Measurements from ENCODE around the gene RFX2. TPM values are rescaled to one million over a fixed set of nuclear protein-coding genes. Genes with fewer than 3 reads are reported as not detected.

The RFX2 gene
- total RNA-seq, 1 donor from 2014 or later = 3.2 TPM

GRCh38 chr19:6056282-6056741 is 54.0 kb downstream of the RFX2 start:
- peak overlapping the region; percentile 49 for H2AFZ ChIP-seq (ENCODE audit: low read depth, low read length)
- peak overlapping the region; percentile 73 for H3K4me2 ChIP-seq (ENCODE audit: low read length)
- peak overlapping the region; percentile 72 for H3K9ac ChIP-seq (ENCODE audit: low read length)
- Mint-ChIP-seq H3K36me3 (ENCODE audit: low read depth, unreplicated experiment) (peaks cover 3% of the 10 kb centered on the region), H3K4me1 (ENCODE audit: low read depth, unreplicated experiment) (peaks cover 14% of the 10 kb centered on the region), H3K27ac (ENCODE audit: unreplicated experiment) (no peak overlapping the region), H3K9me3 (ENCODE audit: unreplicated experiment) (peaks cover 1% of the 10 kb centered on the region), H3K4me3 (ENCODE audit: unreplicated experiment) (no peak overlapping the region), H3K27me3 (ENCODE audit: low read depth, unreplicated experiment) (peaks cover 12% of the 10 kb centered on the region)
- DNase-seq (ENCODE audit: low read depth) (no peak), FAIRE-seq (no peak)
- H3K79me2 ChIP-seq (ENCODE audit: insufficient read depth, low read length) = no peaks in the 10 kb centered on the region
- H3K9me3 ChIP-seq (ENCODE audit: insufficient read depth, low read depth, low read length) = no peaks in the 10 kb centered on the region
- no peaks in the 10 kb centered on the region for H3K36me3 ChIP-seq (ENCODE audit: insufficient read depth, low read length)
- peak overlapping the region; percentile 84 for H3K27ac ChIP-seq (ENCODE audit: low read depth, low read length)
- peaks cover 34% of the 10 kb centered on the region for H3K4me1 ChIP-seq (ENCODE audit: insufficient read depth, low read length)
- no peaks in the 10 kb centered on the region for H3K27me3 ChIP-seq (ENCODE audit: insufficient read depth, low read length)
- no peak overlapping the region for H3K4me3 ChIP-seq (ENCODE audit: insufficient read depth, low read depth, low read length)
- TF ChIP-seq, protein P1, sequence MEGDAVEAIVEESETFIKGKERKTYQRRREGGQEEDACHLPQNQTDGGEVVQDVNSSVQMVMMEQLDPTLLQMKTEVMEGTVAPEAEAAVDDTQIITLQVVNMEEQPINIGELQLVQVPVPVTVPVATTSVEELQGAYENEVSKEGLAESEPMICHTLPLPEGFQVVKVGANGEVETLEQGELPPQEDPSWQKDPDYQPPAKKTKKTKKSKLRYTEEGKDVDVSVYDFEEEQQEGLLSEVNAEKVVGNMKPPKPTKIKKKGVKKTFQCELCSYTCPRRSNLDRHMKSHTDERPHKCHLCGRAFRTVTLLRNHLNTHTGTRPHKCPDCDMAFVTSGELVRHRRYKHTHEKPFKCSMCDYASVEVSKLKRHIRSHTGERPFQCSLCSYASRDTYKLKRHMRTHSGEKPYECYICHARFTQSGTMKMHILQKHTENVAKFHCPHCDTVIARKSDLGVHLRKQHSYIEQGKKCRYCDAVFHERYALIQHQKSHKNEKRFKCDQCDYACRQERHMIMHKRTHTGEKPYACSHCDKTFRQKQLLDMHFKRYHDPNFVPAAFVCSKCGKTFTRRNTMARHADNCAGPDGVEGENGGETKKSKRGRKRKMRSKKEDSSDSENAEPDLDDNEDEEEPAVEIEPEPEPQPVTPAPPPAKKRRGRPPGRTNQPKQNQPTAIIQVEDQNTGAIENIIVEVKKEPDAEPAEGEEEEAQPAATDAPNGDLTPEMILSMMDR (IDR thresholded peaks at IDR 0.05; ENCODE audit: insufficient read depth, low read depth, low read length) = no peak
- TF ChIP-seq EZH2 (IDR thresholded peaks at IDR 0.05; ENCODE audit: insufficient read depth, low read length) = no peak
- no peaks in the 10 kb centered on the region for H4K20me1 ChIP-seq (ENCODE audit: insufficient read depth, low read length)

DNA sequence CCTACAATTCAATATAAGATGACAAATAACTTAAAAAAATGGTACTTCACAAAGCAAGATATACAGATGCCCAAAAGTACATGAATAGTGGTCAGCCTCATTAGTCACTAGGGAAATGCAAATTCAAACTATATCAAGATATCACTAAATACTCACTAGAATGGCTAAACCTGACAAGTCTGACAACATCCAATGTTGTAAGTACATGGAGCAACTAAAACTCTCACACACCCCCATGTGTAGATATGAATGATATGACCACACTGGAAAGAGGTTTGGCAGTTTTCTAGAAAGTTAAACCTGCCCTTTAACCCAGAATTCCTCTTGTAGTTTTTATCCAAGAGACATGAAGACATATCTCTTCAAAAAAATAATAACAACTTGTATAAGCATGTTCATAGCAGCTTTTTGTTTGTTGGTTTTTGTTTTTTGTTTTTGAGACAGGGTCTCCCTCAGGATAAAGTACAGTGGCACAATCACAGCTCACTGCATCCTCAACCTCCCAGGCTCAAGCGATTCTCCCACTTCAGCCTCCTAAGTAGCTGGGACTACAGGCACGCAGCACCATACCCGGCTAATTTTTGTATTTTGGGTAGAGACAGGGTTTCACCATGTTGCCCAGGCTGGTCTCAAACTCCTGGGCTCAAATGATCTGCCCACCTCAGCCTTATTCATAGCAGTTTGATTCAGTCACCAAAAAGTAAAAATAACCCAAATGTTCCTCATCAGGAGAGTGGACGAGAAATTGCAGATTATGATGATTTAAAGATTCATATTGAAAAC is 55.1 kb downstream of the RFX2 start:
- Histone ChIP-seq H3K9ac (ENCODE audit: low read length) (no peak overlapping the region), H3K79me2 (ENCODE audit: insufficient read depth, low read length) (no peaks in the 10 kb centered on the region), H3K27ac (ENCODE audit: low read depth, low read length) (no peak overlapping the region), H3K4me2 (ENCODE audit: low read length) (no peak overlapping the region), H2AFZ (ENCODE audit: low read depth, low read length) (no peak overlapping the region), H3K4me1 (ENCODE audit: insufficient read depth, low read length) (peaks cover 24% of the 10 kb centered on the region), H3K27me3 (ENCODE audit: insufficient read depth, low read length) (no peaks in the 10 kb centered on the region), H3K9me3 (ENCODE audit: insufficient read depth, low read depth, low read length) (no peaks in the 10 kb centered on the region), H3K4me3 (ENCODE audit: insufficient read depth, low read depth, low read length) (no peak overlapping the region), H3K36me3 (ENCODE audit: insufficient read depth, low read length) (no peaks in the 10 kb centered on the region), H4K20me1 (ENCODE audit: insufficient read depth, low read length) (no peaks in the 10 kb centered on the region)
- DNase-seq (ENCODE audit: low read depth) = no peak
- TF ChIP-seq, protein P1 (IDR thresholded peaks at IDR 0.05; ENCODE audit: insufficient read depth, low read depth, low read length) = no peak
- no peak for TF ChIP-seq EZH2 (IDR thresholded peaks at IDR 0.05; ENCODE audit: insufficient read depth, low read length)
- H3K36me3 Mint-ChIP-seq (ENCODE audit: low read depth, unreplicated experiment) = peaks cover 3% of the 10 kb centered on the region
- H3K27me3 Mint-ChIP-seq (ENCODE audit: low read depth, unreplicated experiment) = peaks cover 8% of the 10 kb centered on the region
- H3K9me3 Mint-ChIP-seq (ENCODE audit: unreplicated experiment) = no peaks in the 10 kb centered on the region
- peaks cover 7% of the 10 kb centered on the region for H3K4me1 Mint-ChIP-seq (ENCODE audit: low read depth, unreplicated experiment)
- no peak overlapping the region for H3K4me3 Mint-ChIP-seq (ENCODE audit: unreplicated experiment)
- no peak overlapping the region for H3K27ac Mint-ChIP-seq (ENCODE audit: unreplicated experiment)
- FAIRE-seq = no peak
